CD14-positive monocyte (primary cell): ENCODE results near the gene POLD3. TPM values are rescaled to one million over a fixed set of nuclear protein-coding genes. Genes with fewer than 3 reads are reported as not detected.

Source experiments
- DNase-seq, 3 donors: peaks; one replicate each; pipeline ENCODE4 v3.0.0-alpha.2; 2011 to 2022
- H2AFZ ChIP-seq: 2 replicates; pipeline ENCODE4 v1.6.0; 2012; ENCODE audit warnings: mild to moderate bottlenecking, low read depth, low read length, inconsistent platforms; ENCODE audit not compliant: insufficient read depth, poor library complexity, severe bottlenecking
- H3K27ac ChIP-seq, 2 donors: 1 replicate in 1 of 2; 2 replicates in 1 of 2; pipeline ENCODE4 v1.5.1; 2012 to 2013; ENCODE audit warnings: low read length in 2 of 2, control low read depth in 1 of 2, inconsistent platforms in 1 of 2, low read depth in 1 of 2, mild to moderate bottlenecking in 1 of 2
- H3K27me3 ChIP-seq, 2 donors: one replicate each; pipeline versions ENCODE4 v1.6.0 to v1.6.1; 2011 to 2013; ENCODE audit warnings: low read length in 2 of 2; ENCODE audit not compliant: control insufficient read depth in 2 of 2, insufficient read depth in 2 of 2
- H3K36me3 ChIP-seq, 2 donors: replicated peaks in 1 of 2; 1 replicate in 1 of 2; 2 replicates in 1 of 2; pipeline versions ENCODE4 v1.5.1 to v1.6.1; 2012 to 2013; ENCODE audit warnings: low read length in 2 of 2, control low read depth in 1 of 2, inconsistent platforms in 1 of 2, mild to moderate bottlenecking in 1 of 2; ENCODE audit not compliant: insufficient read depth in 2 of 2, control insufficient read depth in 1 of 2
- H3K4me1 ChIP-seq, 2 donors: 1 replicate in 1 of 2; 2 replicates in 1 of 2; pipeline versions ENCODE4 v1.5.1 to v1.6.1; 2012 to 2013; ENCODE audit warnings: low read length in 2 of 2, control low read depth in 1 of 2, inconsistent platforms in 1 of 2, mild to moderate bottlenecking in 1 of 2, moderate library complexity in 1 of 2; ENCODE audit not compliant: insufficient read depth in 2 of 2, control insufficient read depth in 1 of 2
- H3K4me2 ChIP-seq: replicated peaks from 2 replicates; pipeline ENCODE3; 2012; ENCODE audit warnings: low read length, moderate library complexity, mild to moderate bottlenecking; ENCODE audit not compliant: poor library complexity, severe bottlenecking; ENCODE audit errors: extremely low read depth
- H3K4me3 ChIP-seq, 3 experiments: fragments of 200-600 bp in 1 of 3; sonication (generic) in 1 of 3; replicated peaks in 1 of 3; 1 replicate in 2 of 3; 2 replicates in 1 of 3; pipeline ENCODE4 v1.5.1; 2011 to 2013; ENCODE audit warnings: low read length in 3 of 3, mild to moderate bottlenecking in 3 of 3, control low read depth in 2 of 3, low read depth in 2 of 3, inconsistent platforms in 1 of 3, moderate library complexity in 1 of 3
- H3K79me2 ChIP-seq: 2 replicates; pipeline ENCODE4 v1.6.0; 2012; ENCODE audit warnings: mild to moderate bottlenecking, control low read depth, inconsistent platforms, low read length, moderate library complexity; ENCODE audit not compliant: insufficient read depth
- H3K9ac ChIP-seq: 2 replicates; pipeline ENCODE4 v1.6.0; 2017; ENCODE audit warnings: low read length, mild to moderate bottlenecking; ENCODE audit not compliant: insufficient read depth, poor library complexity, severe bottlenecking
- H3K9me3 ChIP-seq, 2 donors: replicated peaks in 1 of 2; 1 replicate in 1 of 2; 2 replicates in 1 of 2; pipeline versions ENCODE4 v1.5.1 to v1.6.1; 2012 to 2013; ENCODE audit warnings: low read length in 2 of 2, control low read depth in 1 of 2; ENCODE audit not compliant: control insufficient read depth in 1 of 2, insufficient read depth in 1 of 2
- H4K20me1 ChIP-seq: 2 replicates; pipeline ENCODE4 v1.6.0; 2012; ENCODE audit warnings: mild to moderate bottlenecking, low read length, control low read depth, moderate library complexity; ENCODE audit not compliant: insufficient read depth
- H3K27ac Mint-ChIP-seq, 7 donors: one replicate each; pipeline ENCODE4 v1.8.0; 2020; ENCODE audit warnings: mild to moderate bottlenecking in 7 of 7, mixed read lengths in 7 of 7, moderate library complexity in 6 of 7, inconsistent platforms in 2 of 7
- H3K27me3 Mint-ChIP-seq, 3 donors: one replicate each; pipeline ENCODE4 v1.8.0; 2021 to 2022; ENCODE audit warnings: low read depth in 3 of 3, mild to moderate bottlenecking in 3 of 3, mixed read lengths in 3 of 3, moderate library complexity in 3 of 3, inconsistent platforms in 1 of 3
- H3K36me3 Mint-ChIP-seq, 2 donors: one replicate each; pipeline ENCODE4 v1.8.0; 2020; ENCODE audit warnings: mixed read lengths in 2 of 2, inconsistent platforms in 1 of 2, mild to moderate bottlenecking in 1 of 2
- H3K4me1 Mint-ChIP-seq: one replicate; pipeline ENCODE4 v1.8.0; 2020; ENCODE audit warnings: mild to moderate bottlenecking, mixed read lengths
- H3K4me3 Mint-ChIP-seq, 2 donors: one replicate each; pipeline ENCODE4 v1.8.0; 2020; ENCODE audit warnings: mild to moderate bottlenecking in 2 of 2, mixed read lengths in 2 of 2, moderate library complexity in 1 of 2
- H3K9me3 Mint-ChIP-seq, 7 donors: one replicate each; pipeline ENCODE4 v1.8.0; 2020 to 2022; ENCODE audit warnings: mixed read lengths in 7 of 7, mild to moderate bottlenecking in 6 of 7, moderate library complexity in 6 of 7, inconsistent platforms in 2 of 7
- WGBS: methylation state at CpG from one replicate; pipeline ENCODE4 v1.1.5; 2013; ENCODE audit warnings: missing lambda C conversion rate; ENCODE audit not compliant: insufficient coverage; 5-methylcytosine and 5-hydroxymethylcytosine counted together
- intact Hi-C, 2 donors: fragments of 100-400 bp; cut with micrococcal nuclease; formaldehyde crosslinking; loops; one replicate each; pipeline versions ENCODE4 v1.15.0 to v1.15.1; 2023
- polyA plus RNA-seq, 3 donors: library from polyadenylated mRNA; depleted of rRNA in 1 of 3; unstranded in 2 of 3; stranded (reverse) in 1 of 3; fragments of 300-500 nt in 2 of 3; fragments of >200 nt in 1 of 3; fragmentation: Illumina TruSeq in 2 of 3; gene quantifications; 1 replicate in 2 of 3; 2 replicates in 1 of 3; pipeline ENCODE4 v1.2.3, GENCODE V29; 2012 to 2021
- TF ChIP-seq, protein P1 (sequence below): fragments of 200-600 bp; IDR thresholded peaks from one replicate; pipeline ENCODE4 v1.8.0; 2022; ENCODE audit warnings: antibody characterized with exemption, mild to moderate bottlenecking

Gene POLD3
- polyA plus RNA-seq, 3 donors = 11.3 to 29.9 (median 26.2) TPM

- Histone ChIP-seq H4K20me1 (no peaks in the 10 kb centered on the region), H3K27ac (no peak overlapping the region), H3K4me1 (peaks cover 22 to 38% of the 10 kb centered on the region in 2 donors), H3K27me3 (peaks cover 6 to 19% of the 10 kb centered on the region in 2 donors), H3K79me2 (no peaks in the 10 kb centered on the region), H3K4me2 (no peak overlapping the region), H3K9me3 (no peaks in the 10 kb centered on the region), H2AFZ (no peak overlapping the region), H3K36me3 (no peaks in the 10 kb centered on the region), H3K4me3 (no peak overlapping the region), H3K9ac (no peak overlapping the region)
- TF ChIP-seq, protein P1, sequence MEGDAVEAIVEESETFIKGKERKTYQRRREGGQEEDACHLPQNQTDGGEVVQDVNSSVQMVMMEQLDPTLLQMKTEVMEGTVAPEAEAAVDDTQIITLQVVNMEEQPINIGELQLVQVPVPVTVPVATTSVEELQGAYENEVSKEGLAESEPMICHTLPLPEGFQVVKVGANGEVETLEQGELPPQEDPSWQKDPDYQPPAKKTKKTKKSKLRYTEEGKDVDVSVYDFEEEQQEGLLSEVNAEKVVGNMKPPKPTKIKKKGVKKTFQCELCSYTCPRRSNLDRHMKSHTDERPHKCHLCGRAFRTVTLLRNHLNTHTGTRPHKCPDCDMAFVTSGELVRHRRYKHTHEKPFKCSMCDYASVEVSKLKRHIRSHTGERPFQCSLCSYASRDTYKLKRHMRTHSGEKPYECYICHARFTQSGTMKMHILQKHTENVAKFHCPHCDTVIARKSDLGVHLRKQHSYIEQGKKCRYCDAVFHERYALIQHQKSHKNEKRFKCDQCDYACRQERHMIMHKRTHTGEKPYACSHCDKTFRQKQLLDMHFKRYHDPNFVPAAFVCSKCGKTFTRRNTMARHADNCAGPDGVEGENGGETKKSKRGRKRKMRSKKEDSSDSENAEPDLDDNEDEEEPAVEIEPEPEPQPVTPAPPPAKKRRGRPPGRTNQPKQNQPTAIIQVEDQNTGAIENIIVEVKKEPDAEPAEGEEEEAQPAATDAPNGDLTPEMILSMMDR = no peak
- H3K4me1 Mint-ChIP-seq = peaks cover 39% of the 10 kb centered on the region
- H3K9me3 Mint-ChIP-seq = peaks cover 0 to 4% (median 0%) of the 10 kb centered on the region in 7 donors
- DNase-seq = no peak
- H3K4me3 Mint-ChIP-seq = peak overlapping the region in 1 of 2 donors; percentile 76
- intact Hi-C loops = no loop called here
- no peak overlapping the region for H3K27ac Mint-ChIP-seq
- peaks cover 21 to 23% (median 21%) of the 10 kb centered on the region in 3 donors for H3K27me3 Mint-ChIP-seq
- peaks cover 0 to 2% of the 10 kb centered on the region in 2 donors for H3K36me3 Mint-ChIP-seq
- WGBS = 90% methylated on average over 1 of the region's 1 CpG
Measured at GRCh38 chr11:74684661-74685060, 92.3 kb downstream of the POLD3 start.

DNA sequence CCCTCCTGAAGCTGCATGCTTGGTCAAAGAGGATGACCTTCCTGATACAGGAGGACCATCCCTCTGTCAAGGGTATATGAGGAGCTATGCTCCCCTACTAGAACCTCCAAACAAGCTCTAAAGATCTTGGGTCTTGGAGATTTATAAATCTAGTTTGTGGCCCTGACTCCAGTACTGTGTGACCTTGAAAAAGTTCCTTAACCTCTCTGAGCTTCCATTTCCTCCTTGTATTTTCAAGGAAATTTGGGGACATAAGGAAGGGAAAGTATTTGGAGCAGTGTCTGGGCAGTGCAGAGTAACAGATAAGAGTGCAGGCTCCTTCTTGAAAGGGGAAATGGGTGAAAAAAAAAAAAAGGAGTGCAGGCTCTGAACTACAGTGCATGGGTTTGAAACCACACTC is 93.0 kb downstream of the POLD3 start:
- H3K27ac Mint-ChIP-seq = peak overlapping the region in 5 of 7 donors; percentile 22 to 82 (median 64)
- Histone ChIP-seq H4K20me1 (no peaks in the 10 kb centered on the region), H3K27me3 (peaks cover 6 to 19% of the 10 kb centered on the region in 2 donors), H3K9ac (no peak overlapping the region), H3K4me2 (peak overlapping the region; percentile 19), H3K9me3 (no peaks in the 10 kb centered on the region), H3K36me3 (no peaks in the 10 kb centered on the region), H3K79me2 (no peaks in the 10 kb centered on the region), H3K27ac (peak overlapping the region in 1 of 2 donors; percentile 5), H3K4me3 (no peak overlapping the region), H2AFZ (no peak overlapping the region), H3K4me1 (peaks cover 22 to 38% of the 10 kb centered on the region in 2 donors)
- H3K9me3 Mint-ChIP-seq = peaks cover 0 to 4% (median 0%) of the 10 kb centered on the region in 7 donors
- peaks cover 19 to 23% (median 21%) of the 10 kb centered on the region in 3 donors for H3K27me3 Mint-ChIP-seq
- DNase-seq = no peak
- intact Hi-C loops = no loop called here
- peaks cover 0 to 2% of the 10 kb centered on the region in 2 donors for H3K36me3 Mint-ChIP-seq
- TF ChIP-seq, protein P1 = no peak
- H3K4me1 Mint-ChIP-seq = peaks cover 39% of the 10 kb centered on the region
- no peak overlapping the region for H3K4me3 Mint-ChIP-seq
